HepG2 (cell line): ENCODE data around the gene ATG9A. TPM values are rescaled to one million over a fixed set of nuclear protein-coding genes. Genes with fewer than 3 reads are reported as not detected.

ENCODE experiments used
- CENPT ChIP-seq: sonication (generic); formaldehyde crosslinking; IDR thresholded peaks from 2 replicates; pipeline ENCODE4 v1.8.0; 2022; ENCODE audit warnings: low read depth, mild to moderate bottlenecking, moderate library complexity, missing genetic modification reagents
- PHF21A ChIP-seq: sonication (generic); formaldehyde crosslinking; IDR thresholded peaks from 2 replicates; pipeline ENCODE4 v1.5.0; 2020; ENCODE audit warnings: mild to moderate bottlenecking, missing genetic modification reagents
- RXRB ChIP-seq: IDR thresholded peaks from 2 replicates; pipeline ENCODE4 v1.6.1; 2016; ENCODE audit warnings: borderline replicate concordance, missing genetic modification reagents, missing compliant biosample characterization
- SNAPC4 ChIP-seq: sonication (generic); formaldehyde crosslinking; IDR thresholded peaks from 2 replicates; pipeline ENCODE4 v1.4.0; 2020; ENCODE audit warnings: mild to moderate bottlenecking, missing genetic modification reagents
- SP5 ChIP-seq: IDR thresholded peaks from 2 replicates; pipeline ENCODE4 v1.6.1; 2016; ENCODE audit warnings: low read depth, borderline replicate concordance
- TRIM24 ChIP-seq: sonication (generic); formaldehyde crosslinking; IDR thresholded peaks from 2 replicates; pipeline ENCODE4 v1.8.0; 2022; ENCODE audit warnings: mild to moderate bottlenecking, missing genetic modification reagents
- ZNF160 ChIP-seq: sonication (generic); formaldehyde crosslinking; IDR thresholded peaks from 2 replicates; pipeline ENCODE4 v1.8.0; 2022; ENCODE audit warnings: mild to moderate bottlenecking, inconsistent platforms, missing genetic modification reagents
- ZNF543 ChIP-seq: sonication (generic); formaldehyde crosslinking; IDR thresholded peaks from 2 replicates; pipeline ENCODE4 v1.4.0; 2020; ENCODE audit warnings: mild to moderate bottlenecking, missing genetic modification reagents
- ZNF784 ChIP-seq: sonication (generic); formaldehyde crosslinking; IDR thresholded peaks from 2 replicates; pipeline ENCODE4 v1.5.1; 2020; ENCODE audit warnings: missing genetic modification reagents, mild to moderate bottlenecking, borderline replicate concordance
- polyA plus RNA-seq, 8 experiments: library from polyadenylated mRNA; depleted of rRNA in 3 of 8; stranded (reverse) in 7 of 8; unstranded in 1 of 8; fragments of >200 nt; fragmentation: Illumina TruSeq in 4 of 8; extraction: Trizol in 4 of 8; gene quantifications; 2 replicates each; pipeline versions ENCODE4 v1.2.1 to v1.2.3, GENCODE V29; 2011 to 2016; ENCODE audit warnings: low read depth in 4 of 8, missing spikeins in 1 of 8, mixed read lengths in 1 of 8; ENCODE audit not compliant: insufficient read depth in 1 of 8
- total RNA-seq, 5 experiments: library from RNA; depleted of rRNA; stranded (reverse); fragments of >200 nt; fragmentation: Illumina TruSeq; extraction: Trizol; gene quantifications; 2 replicates each; pipeline ENCODE4 v1.2.3, GENCODE V29; 2016; ENCODE audit warnings: low read depth in 1 of 5

ATG9A gene
- total and polyA plus RNA-seq, 2 of the 13 experiments (the other 11 are each of a cell fraction or from before 2014, with no cell fraction given): 35.0 to 131 TPM

GRCh38 chr2:219270055-219270372 is 40.6 kb upstream of the ATG9A start (continued):
- TF ChIP-seq ZNF784 (CRISPR knock-in tag) (no peak), ZNF543 (CRISPR knock-in tag) (no peak), RXRB (CRISPR knock-in tag) (0 out of 2 replicates have a peak, but pooled peaks have one; percentile 19), ZNF160 (CRISPR knock-in tag) (no peak), SNAPC4 (CRISPR knock-in tag) (no peak), SP5 (peak; percentile 17; the same call in 1 of the 2 replicates), TRIM24 (CRISPR knock-in tag) (no peak), PHF21A (CRISPR knock-in tag) (no peak; the same call in 1 of the 2 replicates), CENPT (CRISPR knock-in tag) (no peak)
